PC-3 (cell line): ENCODE data around the gene MYH11. TPM values are rescaled to one million over a fixed set of nuclear protein-coding genes. Genes with fewer than 3 reads are reported as not detected.

Experiments
- ATAC-seq: fragments of 200-7000 bp; cut with Tn5 transposase; 2 replicates; pipeline ENCODE4 v1.9.1; 2020; ENCODE audit warnings: mild to moderate bottlenecking, moderate library complexity
- BruUV-seq: library from RNA; stranded (reverse); fragments of 400-500 nt; replicated peaks from 2 replicates; lab custom pipeline; 2021; lab: Mats Ljungman, UMichigan
- CTCF ChIA-PET: fragments of 300-600 bp; sonication (Branson Sonifier 250); formaldehyde crosslinking; loops from one replicate; lab custom pipeline; 2022; ENCODE audit warnings: antibody characterized with exemption; lab: Charles Lee
- POLR2A ChIA-PET: fragments of 300-600 bp; sonication (Branson Sonifier 250); formaldehyde crosslinking; loops from one replicate; lab custom pipeline; 2022; ENCODE audit warnings: antibody characterized with exemption; ENCODE audit not compliant: unreplicated experiment; lab: Charles Lee
- DNase-seq: peaks from one replicate; pipeline ENCODE4 v3.0.0-alpha.2; 2015
- H2AFZ ChIP-seq: fragments of 300-600 bp; sonication (generic); 2 replicates; pipeline ENCODE4 v1.6.0; 2016; ENCODE audit warnings: antibody characterized with exemption, low read length
- H3F3A ChIP-seq: fragments of 300-600 bp; sonication (generic); one replicate; pipeline ENCODE4 v1.6.0; 2017; ENCODE audit warnings: antibody characterized with exemption, low read length, control low read depth, mild to moderate bottlenecking; ENCODE audit not compliant: unreplicated experiment
- H3K27ac ChIP-seq: fragments of 300-600 bp; sonication (generic); 2 replicates; pipeline ENCODE4 v1.5.1; 2016; ENCODE audit warnings: mild to moderate bottlenecking, low read length
- H3K27me3 ChIP-seq: fragments of 300-600 bp; sonication (generic); 2 replicates; pipeline ENCODE4 v1.6.1; 2016; ENCODE audit warnings: low read length, mixed read lengths
- H3K36me3 ChIP-seq: fragments of 300-600 bp; sonication (generic); 2 replicates; pipeline ENCODE4 v1.6.1; 2016; ENCODE audit warnings: low read depth, mixed run types, low read length, mixed read lengths
- H3K4me1 ChIP-seq: fragments of 300-600 bp; sonication (generic); 2 replicates; pipeline ENCODE4 v1.5.1; 2016; ENCODE audit warnings: low read length; ENCODE audit not compliant: insufficient read depth
- H3K4me2 ChIP-seq: fragments of 300-600 bp; sonication (generic); 2 replicates; pipeline ENCODE4 v1.6.0; 2016; ENCODE audit warnings: low read length
- H3K4me3 ChIP-seq: fragments of 300-600 bp; sonication (generic); 2 replicates; pipeline ENCODE4 v1.5.1; 2016; ENCODE audit warnings: mild to moderate bottlenecking, low read length, mixed read lengths
- H3K79me2 ChIP-seq: fragments of 300-600 bp; sonication (generic); 2 replicates; pipeline ENCODE4 v1.6.1; 2017; ENCODE audit warnings: low read length, mixed read lengths
- H3K9ac ChIP-seq: fragments of 300-600 bp; sonication (generic); 2 replicates; pipeline ENCODE4 v1.6.0; 2016; ENCODE audit warnings: mild to moderate bottlenecking, low read length
- H3K9me2 ChIP-seq: fragments of 300-600 bp; sonication (generic); replicated peaks from 2 replicates; pipeline ENCODE4 v1.6.1; 2016; ENCODE audit warnings: mixed run types, low read length, mixed read lengths
- H3K9me3 ChIP-seq: fragments of 300-600 bp; sonication (generic); 2 replicates; pipeline ENCODE4 v1.6.1; 2016; ENCODE audit warnings: low read length, mixed read lengths
- H4K20me1 ChIP-seq: fragments of 300-600 bp; sonication (generic); 2 replicates; pipeline ENCODE4 v1.6.1; 2016; ENCODE audit warnings: low read length, mixed read lengths
- EZH2 ChIP-seq: fragments of 300-600 bp; sonication (generic); IDR thresholded peaks from one replicate; pipeline ENCODE4 v1.6.1; 2017; ENCODE audit warnings: antibody characterized with exemption, mild to moderate bottlenecking, low read length; ENCODE audit not compliant: unreplicated experiment
- EZH2phosphoT487 ChIP-seq: fragments of 300-600 bp; sonication (generic); IDR thresholded peaks from 2 replicates; pipeline ENCODE4 v1.6.1; 2018; ENCODE audit warnings: mild to moderate bottlenecking, antibody characterized with exemption, low read length, borderline replicate concordance
- intact Hi-C: fragments of 100-400 bp; cut with micrococcal nuclease; formaldehyde crosslinking; loops from 2 replicates; pipeline ENCODE4 v1.9.0; 2023
- total RNA-seq: library from RNA; depleted of rRNA; stranded (reverse); fragments of >200 nt; gene quantifications from 2 replicates; pipeline ENCODE4 v1.2.3, GENCODE V29; 2014
- TF ChIP-seq, protein P1 (sequence below): fragments of 300-600 bp; sonication (generic); conservative IDR thresholded peaks from 2 replicates; pipeline ENCODE4 v1.5.1; 2017; ENCODE audit warnings: antibody characterized with exemption, low read depth, mild to moderate bottlenecking, low read length

The MYH11 gene
- total RNA-seq, 1 experiment from 2014 or later = not detected

DNA sequence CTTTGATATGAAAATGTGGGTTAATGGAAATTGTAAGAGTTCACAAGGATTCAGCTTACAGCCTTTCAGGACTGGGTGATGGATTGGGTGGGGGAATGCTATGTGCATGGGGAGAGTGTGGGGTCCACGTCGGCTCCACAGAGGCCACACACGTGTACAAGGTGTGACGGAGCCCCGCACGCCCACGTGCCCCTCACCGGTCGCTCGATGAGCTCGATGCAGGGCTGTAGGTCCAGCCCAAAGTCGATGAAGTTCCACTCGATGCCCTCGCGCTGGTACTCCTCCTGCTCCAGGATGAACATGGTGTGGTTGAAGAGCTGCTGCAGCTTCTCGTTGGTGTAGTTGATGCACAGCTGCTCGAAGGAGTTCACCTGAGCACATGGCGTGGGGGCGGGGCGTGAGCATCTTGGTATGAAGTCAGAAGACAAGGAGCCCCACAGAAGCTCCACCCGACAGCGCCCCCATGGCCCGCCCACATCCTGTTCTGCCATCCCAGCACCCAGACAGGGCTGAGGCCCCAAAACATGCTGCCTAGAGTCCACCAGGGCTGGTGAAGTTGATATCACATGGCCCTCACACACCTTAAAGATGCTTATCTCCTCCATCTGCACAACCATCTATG, 99.1 kb downstream of the MYH11 start:
- H3K9me2 ChIP-seq = no peaks in the 10 kb centered on the region
- H3K4me3 ChIP-seq = no peak overlapping the region
- no peaks in the 10 kb centered on the region for H3K4me1 ChIP-seq
- no peak for ATAC-seq
- POLR2A ChIA-PET = no interaction called here
- TF ChIP-seq EZH2 (no peak), EZH2phosphoT487 (no peak)
- TF ChIP-seq, protein P1, sequence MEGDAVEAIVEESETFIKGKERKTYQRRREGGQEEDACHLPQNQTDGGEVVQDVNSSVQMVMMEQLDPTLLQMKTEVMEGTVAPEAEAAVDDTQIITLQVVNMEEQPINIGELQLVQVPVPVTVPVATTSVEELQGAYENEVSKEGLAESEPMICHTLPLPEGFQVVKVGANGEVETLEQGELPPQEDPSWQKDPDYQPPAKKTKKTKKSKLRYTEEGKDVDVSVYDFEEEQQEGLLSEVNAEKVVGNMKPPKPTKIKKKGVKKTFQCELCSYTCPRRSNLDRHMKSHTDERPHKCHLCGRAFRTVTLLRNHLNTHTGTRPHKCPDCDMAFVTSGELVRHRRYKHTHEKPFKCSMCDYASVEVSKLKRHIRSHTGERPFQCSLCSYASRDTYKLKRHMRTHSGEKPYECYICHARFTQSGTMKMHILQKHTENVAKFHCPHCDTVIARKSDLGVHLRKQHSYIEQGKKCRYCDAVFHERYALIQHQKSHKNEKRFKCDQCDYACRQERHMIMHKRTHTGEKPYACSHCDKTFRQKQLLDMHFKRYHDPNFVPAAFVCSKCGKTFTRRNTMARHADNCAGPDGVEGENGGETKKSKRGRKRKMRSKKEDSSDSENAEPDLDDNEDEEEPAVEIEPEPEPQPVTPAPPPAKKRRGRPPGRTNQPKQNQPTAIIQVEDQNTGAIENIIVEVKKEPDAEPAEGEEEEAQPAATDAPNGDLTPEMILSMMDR = no peak
- H3F3A ChIP-seq = no peaks in the 10 kb centered on the region
- no TSS peak for BruUV-seq
- H3K4me2 ChIP-seq = no peak overlapping the region
- no peaks in the 10 kb centered on the region for H3K27me3 ChIP-seq
- no peaks in the 10 kb centered on the region for H3K9me3 ChIP-seq
- H2AFZ ChIP-seq = no peak overlapping the region
- H3K79me2 ChIP-seq = no peaks in the 10 kb centered on the region
- H3K27ac ChIP-seq = no peak overlapping the region
- no peak for DNase-seq
- intact Hi-C loops = loop anchor here (5.0 kb wide), 1 partner anchor 435 kb away; no protein-coding TSS in a partner anchor
- CTCF ChIA-PET = no interaction called here
- no peak overlapping the region for H3K9ac ChIP-seq
- H4K20me1 ChIP-seq = no peaks in the 10 kb centered on the region
- H3K36me3 ChIP-seq = no peaks in the 10 kb centered on the region

GRCh38 chr16:15757077-15757386, 99.8 kb downstream of the MYH11 start:
- Histone ChIP-seq H3K36me3 (no peaks in the 10 kb centered on the region), H3K9ac (no peak overlapping the region), H3K79me2 (no peaks in the 10 kb centered on the region), H2AFZ (peak overlapping the region; percentile 57; the same call in 1 of the 2 replicates), H3K9me3 (no peaks in the 10 kb centered on the region), H3K4me3 (no peak overlapping the region), H3F3A (no peaks in the 10 kb centered on the region), H3K4me1 (no peaks in the 10 kb centered on the region), H3K27me3 (no peaks in the 10 kb centered on the region), H3K4me2 (peak overlapping the region; percentile 8; the same call in 1 of the 2 replicates), H3K9me2 (no peaks in the 10 kb centered on the region), H3K27ac (no peak overlapping the region), H4K20me1 (no peaks in the 10 kb centered on the region)
- TF ChIP-seq EZH2phosphoT487 (no peak), EZH2 (no peak)
- TF ChIP-seq, protein P1 = no peak
- POLR2A ChIA-PET = no interaction called here
- ATAC-seq (no peak), DNase-seq (no peak)
- CTCF ChIA-PET = interaction anchor here (0.6 kb wide), 1 partner anchor 340 kb away, joined by 7 read pairs; no protein-coding TSS in a partner anchor
- intact Hi-C loops = loop anchor here (5.0 kb wide), 1 partner anchor 435 kb away; no protein-coding TSS in a partner anchor
- BruUV-seq = no TSS peak

GRCh38 chr16:15754821-15755534, 101.8 kb downstream of the MYH11 start:
- Histone ChIP-seq H3K79me2 (no peaks in the 10 kb centered on the region), H3K9me2 (no peaks in the 10 kb centered on the region), H3K27me3 (no peaks in the 10 kb centered on the region), H4K20me1 (no peaks in the 10 kb centered on the region), H3K4me1 (no peaks in the 10 kb centered on the region), H3K4me2 (no peak overlapping the region), H3K36me3 (no peaks in the 10 kb centered on the region), H3K9me3 (no peaks in the 10 kb centered on the region), H3F3A (no peaks in the 10 kb centered on the region), H3K27ac (no peak overlapping the region), H3K4me3 (no peak overlapping the region), H3K9ac (no peak overlapping the region), H2AFZ (no peak overlapping the region)
- ChIA-PET POLR2A (no interaction called here), CTCF (no interaction called here)
- DNase-seq = peak; percentile 17
- no peak for TF ChIP-seq EZH2
- TF ChIP-seq, protein P1 = no peak
- TF ChIP-seq EZH2phosphoT487 = no peak
- no peak for ATAC-seq
- no TSS peak for BruUV-seq
- intact Hi-C loops = loop anchor here (5.0 kb wide), 1 partner anchor 437 kb away; no protein-coding TSS in a partner anchor
